ENCODE data around the gene CPNE4.

CPNE4 gene

DNA sequence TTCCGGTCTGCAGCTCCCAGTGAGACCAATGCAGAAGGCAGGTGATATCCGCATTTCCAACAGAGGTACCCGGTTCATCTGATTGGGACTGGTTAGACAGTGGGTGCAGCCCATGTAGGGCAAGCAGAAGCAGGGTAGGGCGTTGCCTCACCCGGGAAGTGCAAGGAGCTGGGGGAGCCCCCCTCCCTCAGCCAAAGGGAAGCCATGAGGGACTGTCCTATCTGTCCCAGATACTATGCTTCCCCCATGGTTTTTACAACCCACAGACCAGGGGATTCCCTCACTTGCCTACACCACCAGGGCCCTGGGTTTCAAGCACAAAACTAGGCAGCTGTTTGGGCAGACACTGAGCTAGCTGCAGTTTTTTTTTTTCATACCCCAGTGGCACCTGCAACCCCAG is 71.8 kb downstream of the CPNE4 start:
- no peak overlapping the region for H3K9ac ChIP-seq (ENCODE audit: insufficient read length, low read depth)
- no peak for TF ChIP-seq YY1 (IDR thresholded peaks at IDR 0.05; ENCODE audit: insufficient read depth, insufficient read length)
- no peak for TF ChIP-seq ZNF274 (IDR thresholded peaks at IDR 0.05; ENCODE audit: low read depth, low read length)
- TF ChIP-seq SUZ12 (IDR thresholded peaks at IDR 0.05; ENCODE audit: extremely low read depth, insufficient read depth, insufficient read length), result no peak

DNA sequence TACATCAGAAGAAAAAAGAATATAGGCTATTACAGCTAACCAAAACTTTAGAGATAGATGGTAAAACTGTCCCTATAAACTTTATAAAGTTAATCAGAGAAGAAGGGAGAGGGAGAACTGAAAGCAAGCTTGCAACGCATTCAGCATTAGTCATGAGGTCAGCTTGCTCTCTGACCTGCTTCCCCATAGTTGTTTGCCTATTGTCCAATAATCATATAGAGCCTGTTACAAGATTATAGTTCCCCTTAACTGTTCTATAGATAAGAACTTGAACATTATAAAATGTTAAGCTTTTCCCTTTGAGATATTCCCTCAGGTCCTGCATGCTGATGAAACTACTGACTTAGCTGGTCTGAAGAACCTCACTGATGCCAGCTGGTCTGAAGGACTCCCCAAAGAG is 74.5 kb downstream of the CPNE4 start:
- Histone ChIP-seq H3K4me1 (ENCODE audit: insufficient read depth, insufficient read length) (peaks cover 4% of the 10 kb centered on the region), H3K36me3 (ENCODE audit: insufficient read depth, insufficient read length, low read length) (no peaks in the 10 kb centered on the region), H3K27me3 (ENCODE audit: insufficient read depth, insufficient read length) (no peaks in the 10 kb centered on the region), H3K9ac (ENCODE audit: insufficient read length, low read depth) (no peak overlapping the region), H3K4me3 (ENCODE audit: insufficient read length, low read depth) (no peak overlapping the region), H3K9me3 (ENCODE audit: insufficient read depth, low read length) (no peaks in the 10 kb centered on the region)
- TF ChIP-seq SUZ12 (IDR thresholded peaks at IDR 0.05; ENCODE audit: extremely low read depth, insufficient read depth, insufficient read length) (no peak), YY1 (IDR thresholded peaks at IDR 0.05; ENCODE audit: insufficient read depth, insufficient read length) (no peak), ZNF274 (IDR thresholded peaks at IDR 0.05; ENCODE audit: low read depth, low read length) (no peak)
- no peak for DNase-seq (ENCODE audit: low read depth, low spot score)

More for the DNA sequence above, 71.8 kb downstream of the CPNE4 start:
- H3K4me3 ChIP-seq (ENCODE audit: insufficient read length, low read depth), result no peak overlapping the region
- DNase-seq (ENCODE audit: low read depth, low spot score), result no peak
- H3K4me1 ChIP-seq (ENCODE audit: insufficient read depth, insufficient read length), result peaks cover 4% of the 10 kb centered on the region
- no peaks in the 10 kb centered on the region for H3K9me3 ChIP-seq (ENCODE audit: insufficient read depth, low read length)
- H3K36me3 ChIP-seq (ENCODE audit: insufficient read depth, insufficient read length, low read length), result no peaks in the 10 kb centered on the region
- no peaks in the 10 kb centered on the region for H3K27me3 ChIP-seq (ENCODE audit: insufficient read depth, insufficient read length)

DNA sequence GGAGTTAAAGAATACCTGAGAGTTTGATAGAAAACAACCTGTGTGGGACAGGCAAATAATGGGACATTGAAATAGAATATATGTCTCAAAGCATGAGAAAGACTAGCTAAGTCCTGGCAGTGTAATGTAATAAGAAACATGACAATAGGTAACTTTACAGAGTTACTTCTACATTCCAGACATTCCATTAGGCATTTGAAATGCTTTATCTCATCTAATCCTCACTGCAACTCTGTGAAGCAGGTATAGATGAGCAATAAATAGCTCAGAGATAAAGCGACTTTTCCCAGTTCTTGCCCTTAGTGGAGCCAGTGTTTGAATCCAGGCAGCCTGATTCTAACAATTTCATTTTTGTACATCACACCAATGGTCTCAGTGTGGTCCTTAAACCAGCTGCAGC is 76.8 kb downstream of the CPNE4 start:
- DNase-seq (ENCODE audit: low read depth, low spot score), result no peak
- no peak overlapping the region for H3K9ac ChIP-seq (ENCODE audit: insufficient read length, low read depth)
- H3K9me3 ChIP-seq (ENCODE audit: insufficient read depth, low read length), result no peaks in the 10 kb centered on the region
- TF ChIP-seq ZNF274 (IDR thresholded peaks at IDR 0.05; ENCODE audit: low read depth, low read length) (no peak), SUZ12 (IDR thresholded peaks at IDR 0.05; ENCODE audit: extremely low read depth, insufficient read depth, insufficient read length) (no peak), YY1 (IDR thresholded peaks at IDR 0.05; ENCODE audit: insufficient read depth, insufficient read length) (no peak)
- no peak overlapping the region for H3K4me3 ChIP-seq (ENCODE audit: insufficient read length, low read depth)
- no peaks in the 10 kb centered on the region for H3K27me3 ChIP-seq (ENCODE audit: insufficient read depth, insufficient read length)
- H3K4me1 ChIP-seq (ENCODE audit: insufficient read depth, insufficient read length), result peaks cover under 1% of the 10 kb centered on the region
- H3K36me3 ChIP-seq (ENCODE audit: insufficient read depth, insufficient read length, low read length), result no peaks in the 10 kb centered on the region

DNA sequence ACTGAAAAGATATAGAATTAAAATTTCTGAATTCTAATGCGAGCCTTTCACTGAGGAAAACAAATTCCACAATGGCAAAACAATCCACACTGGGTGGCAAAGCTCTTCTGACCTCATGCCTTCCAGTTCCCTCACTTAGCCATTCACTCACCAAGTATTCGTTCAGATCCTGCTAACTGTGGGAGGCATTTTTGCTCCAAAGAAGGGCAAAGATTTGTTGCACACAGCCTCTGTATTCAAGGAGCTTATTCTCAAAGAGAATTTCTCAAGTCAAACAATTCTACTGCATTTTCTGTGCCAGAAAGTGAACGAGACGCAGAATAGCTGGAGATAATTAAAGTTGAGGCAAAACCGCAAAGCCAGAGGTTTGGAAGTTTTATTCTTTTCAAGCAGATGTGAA is 77.3 kb downstream of the CPNE4 start:
- Histone ChIP-seq H3K9me3 (ENCODE audit: insufficient read depth, low read length) (no peaks in the 10 kb centered on the region), H3K4me3 (ENCODE audit: insufficient read length, low read depth) (no peak overlapping the region), H3K36me3 (ENCODE audit: insufficient read depth, insufficient read length, low read length) (no peaks in the 10 kb centered on the region), H3K4me1 (ENCODE audit: insufficient read depth, insufficient read length) (no peaks in the 10 kb centered on the region), H3K9ac (ENCODE audit: insufficient read length, low read depth) (no peak overlapping the region), H3K27me3 (ENCODE audit: insufficient read depth, insufficient read length) (no peaks in the 10 kb centered on the region)
- no peak for TF ChIP-seq YY1 (IDR thresholded peaks at IDR 0.05; ENCODE audit: insufficient read depth, insufficient read length)
- TF ChIP-seq ZNF274 (IDR thresholded peaks at IDR 0.05; ENCODE audit: low read depth, low read length), result no peak
- no peak for TF ChIP-seq SUZ12 (IDR thresholded peaks at IDR 0.05; ENCODE audit: extremely low read depth, insufficient read depth, insufficient read length)
- no peak for DNase-seq (ENCODE audit: low read depth, low spot score)

DNA sequence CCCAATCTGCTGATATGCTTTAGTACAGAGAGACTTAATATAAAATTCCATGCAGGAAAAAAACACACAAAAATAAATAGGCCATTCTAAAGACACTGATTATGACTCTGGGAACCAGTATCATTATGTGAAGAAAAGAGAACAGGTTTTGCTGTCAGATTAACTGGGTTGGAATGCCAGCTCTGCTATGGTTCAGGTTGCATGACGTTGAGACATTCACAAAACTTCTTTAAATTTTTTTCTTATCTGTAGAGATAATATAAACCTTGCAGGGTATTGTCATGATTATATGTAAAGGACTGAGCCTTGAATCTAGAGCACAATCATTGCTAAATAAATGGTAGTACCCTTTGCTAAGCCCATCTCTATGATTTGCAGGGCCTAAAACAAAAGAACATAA is 86.0 kb downstream of the CPNE4 start:
- H3K36me3 ChIP-seq (ENCODE audit: insufficient read depth, insufficient read length, low read length), result no peaks in the 10 kb centered on the region
- TF ChIP-seq YY1 (IDR thresholded peaks at IDR 0.05; ENCODE audit: insufficient read depth, insufficient read length) (no peak), SUZ12 (IDR thresholded peaks at IDR 0.05; ENCODE audit: extremely low read depth, insufficient read depth, insufficient read length) (no peak), ZNF274 (IDR thresholded peaks at IDR 0.05; ENCODE audit: low read depth, low read length) (no peak)
- no peaks in the 10 kb centered on the region for H3K27me3 ChIP-seq (ENCODE audit: insufficient read depth, insufficient read length)
- H3K4me3 ChIP-seq (ENCODE audit: insufficient read length, low read depth), result no peak overlapping the region
- no peaks in the 10 kb centered on the region for H3K4me1 ChIP-seq (ENCODE audit: insufficient read depth, insufficient read length)
- H3K9me3 ChIP-seq (ENCODE audit: insufficient read depth, low read length), result no peaks in the 10 kb centered on the region
- no peak for DNase-seq (ENCODE audit: low read depth, low spot score)
- no peak overlapping the region for H3K9ac ChIP-seq (ENCODE audit: insufficient read length, low read depth)

DNA sequence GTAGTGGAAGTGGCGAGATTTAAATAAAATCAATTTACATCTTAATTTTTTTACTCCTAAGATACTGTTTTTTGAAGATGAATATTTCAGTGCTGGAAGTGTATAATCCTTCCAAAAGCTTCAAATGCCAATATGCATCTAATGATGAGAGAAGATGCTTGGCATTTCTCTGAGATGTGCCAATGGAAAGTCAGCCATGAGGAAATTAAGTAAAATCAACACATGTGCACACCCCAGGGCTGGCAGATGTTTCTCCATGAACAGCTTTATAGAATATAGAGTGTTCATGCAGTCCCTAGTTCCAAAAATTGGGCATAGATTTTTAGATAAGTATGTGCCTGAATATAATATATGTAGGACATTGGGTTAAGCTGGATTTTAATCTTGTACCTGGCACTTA is 90.1 kb downstream of the CPNE4 start:
- TF ChIP-seq SUZ12 (IDR thresholded peaks at IDR 0.05; ENCODE audit: extremely low read depth, insufficient read depth, insufficient read length) (no peak), YY1 (IDR thresholded peaks at IDR 0.05; ENCODE audit: insufficient read depth, insufficient read length) (no peak), ZNF274 (IDR thresholded peaks at IDR 0.05; ENCODE audit: low read depth, low read length) (no peak)
- H3K9ac ChIP-seq (ENCODE audit: insufficient read length, low read depth), result no peak overlapping the region
- no peaks in the 10 kb centered on the region for H3K36me3 ChIP-seq (ENCODE audit: insufficient read depth, insufficient read length, low read length)
- no peaks in the 10 kb centered on the region for H3K27me3 ChIP-seq (ENCODE audit: insufficient read depth, insufficient read length)
- no peak for DNase-seq (ENCODE audit: low read depth, low spot score)
- no peaks in the 10 kb centered on the region for H3K9me3 ChIP-seq (ENCODE audit: insufficient read depth, low read length)
- no peak overlapping the region for H3K4me3 ChIP-seq (ENCODE audit: insufficient read length, low read depth)
- H3K4me1 ChIP-seq (ENCODE audit: insufficient read depth, insufficient read length), result no peaks in the 10 kb centered on the region

DNA sequence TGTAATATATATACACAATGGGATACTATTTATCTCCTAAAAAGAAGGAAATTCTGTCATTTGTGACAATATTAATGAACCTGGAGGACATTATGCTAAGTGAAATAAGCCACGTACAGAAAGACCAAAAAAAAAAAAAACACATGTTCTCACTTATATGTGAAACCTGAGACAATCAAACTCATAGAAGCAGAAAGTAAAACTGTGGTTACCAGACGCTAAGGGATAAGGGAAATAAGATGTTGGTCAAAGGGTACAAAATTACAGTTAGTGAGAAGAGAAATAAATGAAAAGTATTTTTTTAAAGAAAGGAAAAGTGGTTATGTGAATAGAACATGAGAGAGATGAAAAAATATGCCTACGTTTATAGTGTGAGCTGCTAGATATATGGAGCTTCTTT is 101.1 kb downstream of the CPNE4 start:
- H3K27me3 ChIP-seq (ENCODE audit: insufficient read depth, insufficient read length), result no peaks in the 10 kb centered on the region
- H3K4me3 ChIP-seq (ENCODE audit: insufficient read length, low read depth), result no peak overlapping the region
- DNase-seq (ENCODE audit: low read depth, low spot score), result no peak
- no peaks in the 10 kb centered on the region for H3K4me1 ChIP-seq (ENCODE audit: insufficient read depth, insufficient read length)
- TF ChIP-seq YY1 (IDR thresholded peaks at IDR 0.05; ENCODE audit: insufficient read depth, insufficient read length) (no peak), ZNF274 (IDR thresholded peaks at IDR 0.05; ENCODE audit: low read depth, low read length) (no peak), SUZ12 (IDR thresholded peaks at IDR 0.05; ENCODE audit: extremely low read depth, insufficient read depth, insufficient read length) (no peak)
- H3K36me3 ChIP-seq (ENCODE audit: insufficient read depth, insufficient read length, low read length), result no peaks in the 10 kb centered on the region
- no peaks in the 10 kb centered on the region for H3K9me3 ChIP-seq (ENCODE audit: insufficient read depth, low read length)
- no peak overlapping the region for H3K9ac ChIP-seq (ENCODE audit: insufficient read length, low read depth)

DNA sequence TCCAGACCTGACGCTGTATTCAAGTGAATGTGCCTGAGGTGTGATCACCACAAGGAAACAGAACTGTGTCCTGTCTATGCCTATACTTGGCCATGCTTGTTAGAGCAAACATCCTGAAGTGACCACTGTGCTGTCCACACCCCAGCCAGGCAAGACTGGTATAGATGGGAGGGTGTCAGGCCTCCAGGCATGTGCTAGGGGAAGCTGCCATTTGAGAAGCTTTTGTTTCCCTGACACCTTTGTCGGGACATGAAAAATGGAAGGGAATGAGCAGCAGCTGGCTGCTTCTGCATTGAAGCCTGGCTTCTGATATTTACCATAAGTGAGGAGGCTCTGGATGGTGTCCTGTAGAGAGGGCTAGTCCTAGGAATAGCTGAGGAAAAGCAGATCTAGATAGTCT is 106.2 kb downstream of the CPNE4 start:
- DNase-seq (ENCODE audit: low read depth, low spot score), result no peak
- no peak for TF ChIP-seq ZNF274 (IDR thresholded peaks at IDR 0.05; ENCODE audit: low read depth, low read length)
- no peak for TF ChIP-seq SUZ12 (IDR thresholded peaks at IDR 0.05; ENCODE audit: extremely low read depth, insufficient read depth, insufficient read length)
- no peak for TF ChIP-seq YY1 (IDR thresholded peaks at IDR 0.05; ENCODE audit: insufficient read depth, insufficient read length)
- no peak overlapping the region for H3K4me3 ChIP-seq (ENCODE audit: insufficient read length, low read depth)

More for the DNA sequence above, 106.2 kb downstream of the CPNE4 start:
- Histone ChIP-seq H3K9ac (ENCODE audit: insufficient read length, low read depth) (no peak overlapping the region), H3K9me3 (ENCODE audit: insufficient read depth, low read length) (no peaks in the 10 kb centered on the region), H3K4me1 (ENCODE audit: insufficient read depth, insufficient read length) (no peaks in the 10 kb centered on the region), H3K36me3 (ENCODE audit: insufficient read depth, insufficient read length, low read length) (no peaks in the 10 kb centered on the region), H3K27me3 (ENCODE audit: insufficient read depth, insufficient read length) (no peaks in the 10 kb centered on the region)
